CD4-positive, alpha-beta memory T cell (primary cell): ENCODE results near the gene TCAP. TPM values are rescaled to one million over a fixed set of nuclear protein-coding genes. Genes with fewer than 3 reads are reported as not detected.

Experiments used
- CTCF ChIA-PET: fragments of 350-600 bp; sonication (Branson Sonifier 250); formaldehyde crosslinking; loops from one replicate; lab custom pipeline; 2021; ENCODE audit warnings: inconsistent platforms; ENCODE audit not compliant: partially characterized antibody; lab: Charles Lee
- POLR2A ChIA-PET: fragments of 350-600 bp; sonication (Branson Sonifier 250); formaldehyde crosslinking; loops from one replicate; lab custom pipeline; 2021; ENCODE audit not compliant: partially characterized antibody; lab: Charles Lee
- DNase-seq, 5 donors: peaks; one replicate each; pipeline versions ENCODE4 v3.0.0 to v3.0.0-alpha.2; 2020 to 2022; ENCODE audit warnings: mixed read lengths in 1 of 5
- H3K27ac ChIP-seq: one replicate; pipeline ENCODE4 v1.7.0; 2013; ENCODE audit warnings: low read depth, low read length
- H3K27me3 ChIP-seq: 2 replicates; pipeline ENCODE4 v1.7.0; 2013; ENCODE audit warnings: mild to moderate bottlenecking, low read length, moderate library complexity; ENCODE audit not compliant: insufficient read depth
- H3K36me3 ChIP-seq: 2 replicates; pipeline ENCODE4 v1.7.0; 2013; ENCODE audit warnings: mild to moderate bottlenecking, low read length, moderate library complexity; ENCODE audit not compliant: insufficient read depth
- H3K4me1 ChIP-seq: 2 replicates; pipeline ENCODE4 v1.7.0; 2013; ENCODE audit warnings: mild to moderate bottlenecking, low read length, moderate library complexity; ENCODE audit not compliant: insufficient read depth
- H3K4me3 ChIP-seq, 2 donors: one replicate each; pipeline ENCODE4 v1.7.0; 2013; ENCODE audit warnings: low read length in 2 of 2, mild to moderate bottlenecking in 1 of 2
- H3K9me3 ChIP-seq, 2 donors: one replicate each; pipeline ENCODE4 v1.7.0; 2013; ENCODE audit warnings: low read length in 2 of 2, control low read depth in 1 of 2; ENCODE audit not compliant: control insufficient read depth in 1 of 2
- H3K27ac Mint-ChIP-seq, 7 donors: one replicate each; pipeline ENCODE4 v1.8.0; 2020 to 2021; ENCODE audit warnings: mixed read lengths in 7 of 7, mild to moderate bottlenecking in 6 of 7, inconsistent platforms in 3 of 7, moderate library complexity in 3 of 7
- H3K27me3 Mint-ChIP-seq, 2 donors: one replicate each; pipeline ENCODE4 v1.8.0; 2020 to 2021; ENCODE audit warnings: mixed read lengths in 2 of 2
- H3K36me3 Mint-ChIP-seq, 2 donors: one replicate each; pipeline ENCODE4 v1.8.0; 2020 to 2021; ENCODE audit warnings: mixed read lengths in 2 of 2, inconsistent platforms in 1 of 2, mild to moderate bottlenecking in 1 of 2
- H3K4me1 Mint-ChIP-seq, 4 donors: one replicate each; pipeline ENCODE4 v1.8.0; 2020 to 2021; ENCODE audit warnings: mixed read lengths in 4 of 4, mild to moderate bottlenecking in 1 of 4
- H3K4me3 Mint-ChIP-seq, 8 donors: one replicate each; pipeline ENCODE4 v1.8.0; 2020 to 2021; ENCODE audit warnings: mixed read lengths in 8 of 8, mild to moderate bottlenecking in 7 of 8, moderate library complexity in 6 of 8, inconsistent platforms in 3 of 8
- H3K9me3 Mint-ChIP-seq, 8 donors: one replicate each; pipeline ENCODE4 v1.8.0; 2020 to 2021; ENCODE audit warnings: mixed read lengths in 8 of 8, mild to moderate bottlenecking in 5 of 8, inconsistent platforms in 3 of 8, moderate library complexity in 1 of 8
- intact Hi-C: fragments of 100-400 bp; cut with micrococcal nuclease; formaldehyde crosslinking; loops from one replicate; pipeline ENCODE4 v1.15.1; 2023
- polyA plus RNA-seq, 2 donors: library from polyadenylated mRNA; unstranded; fragments of 300-500 nt; fragmentation: Illumina TruSeq; gene quantifications; one replicate each; pipeline ENCODE4 v1.2.3, GENCODE V29; 2021
- total RNA-seq, 2 experiments: library from RNA; stranded (reverse); gene quantifications; one replicate each; pipeline ENCODE4 v1.2.3, GENCODE V29; 2021

TCAP gene
- total and polyA plus RNA-seq, 4 experiments from 2014 or later = 0.14 to 6.3 (median 5.9) TPM; not detected in 1

DNA sequence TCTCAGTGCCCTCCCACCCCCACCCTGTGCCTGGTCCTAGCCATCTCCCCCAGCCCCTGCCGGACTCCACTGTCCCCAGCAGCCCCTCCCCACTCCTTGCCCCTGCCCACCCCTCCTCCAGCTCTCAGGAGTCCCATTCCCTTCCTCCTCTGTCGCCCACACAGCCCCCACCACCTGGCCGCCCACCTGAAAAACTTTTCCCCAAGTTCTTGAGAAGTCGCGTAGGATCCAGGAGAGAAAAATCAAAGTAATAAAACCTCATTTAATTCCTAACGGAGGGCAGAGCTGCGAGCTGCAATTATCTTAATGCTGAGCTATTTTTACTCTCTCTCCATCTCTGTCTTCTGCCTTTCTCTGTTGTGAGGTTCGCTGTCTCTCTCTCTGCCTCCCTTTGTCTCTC is 40.8 kb upstream of the TCAP start:
- DNase-seq = no peak
- POLR2A ChIA-PET = interaction anchor here (4.2 kb wide), 1 partner anchor 130 kb away, joined by 43 read pairs; no protein-coding TSS in a partner anchor

DNA sequence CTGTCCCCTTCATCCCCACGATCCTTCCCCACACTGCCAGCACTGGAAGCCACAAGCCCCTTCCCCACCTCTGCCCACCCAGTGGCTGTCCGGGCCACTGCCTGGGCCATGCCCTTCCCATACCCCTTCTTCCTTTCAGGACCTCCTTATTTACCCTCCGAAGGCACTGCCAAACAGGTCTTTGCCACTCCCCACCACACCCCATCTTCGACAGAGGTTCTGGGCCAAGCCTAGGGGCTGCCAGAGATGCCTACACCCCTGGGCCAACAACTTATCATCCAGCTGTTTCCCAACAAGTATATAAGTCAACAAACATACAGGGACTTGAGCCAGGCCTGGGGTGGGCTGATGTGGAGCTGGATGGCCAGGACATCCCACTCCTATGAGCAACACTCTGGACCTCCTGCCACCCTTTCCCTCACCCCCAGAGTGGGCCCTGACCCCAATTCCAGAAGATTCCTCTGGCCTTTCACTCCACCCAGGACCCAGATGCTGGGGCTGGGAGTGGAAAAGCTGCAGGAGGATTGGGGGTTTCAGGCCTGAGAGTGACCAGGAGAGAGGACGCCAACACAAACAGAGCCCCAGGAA is 39.9 kb upstream of the TCAP start:
- H3K4me3 Mint-ChIP-seq = peak overlapping the region in 1 of 8 donors; percentile 15
- ChIA-PET CTCF (interaction anchor here (0.5 to 9.5 kb wide), 10 partner anchors 7 to 251 kb away, joined by 3 to 114 read pairs (median 4); partner anchors contain the start of gene MIEN1), POLR2A (no interaction called here)
- H3K27me3 ChIP-seq = peaks cover 19% of the 10 kb centered on the region
- intact Hi-C loops = no loop called here
- peaks cover 0 to 1% of the 10 kb centered on the region in 2 donors for H3K36me3 Mint-ChIP-seq
- no peak overlapping the region for H3K27ac Mint-ChIP-seq
- no peaks in the 10 kb centered on the region for H3K9me3 Mint-ChIP-seq
- DNase-seq = no peak
- H3K9me3 ChIP-seq = no peaks in the 10 kb centered on the region
- H3K27ac ChIP-seq = no peak overlapping the region
- H3K4me3 ChIP-seq = no peak overlapping the region
- peaks cover 23 to 28% of the 10 kb centered on the region in 2 donors for H3K27me3 Mint-ChIP-seq
- peaks cover 25% of the 10 kb centered on the region for H3K4me1 ChIP-seq
- no peaks in the 10 kb centered on the region for H3K36me3 ChIP-seq
- peaks cover 14 to 31% (median 22%) of the 10 kb centered on the region in 4 donors for H3K4me1 Mint-ChIP-seq

More for the DNA sequence above, 40.8 kb upstream of the TCAP start:
- Histone ChIP-seq H3K4me1 (peaks cover 25% of the 10 kb centered on the region), H3K36me3 (no peaks in the 10 kb centered on the region), H3K4me3 (no peak overlapping the region), H3K27ac (no peak overlapping the region), H3K9me3 (no peaks in the 10 kb centered on the region), H3K27me3 (peaks cover 19% of the 10 kb centered on the region)
- Mint-ChIP-seq H3K4me1 (peaks cover 14 to 31% (median 22%) of the 10 kb centered on the region in 4 donors), H3K9me3 (no peaks in the 10 kb centered on the region), H3K36me3 (peaks cover 0 to 1% of the 10 kb centered on the region in 2 donors), H3K27me3 (peaks cover 23 to 28% of the 10 kb centered on the region in 2 donors), H3K4me3 (no peak overlapping the region), H3K27ac (peak overlapping the region in 1 of 7 donors; percentile 29)
- intact Hi-C loops = no loop called here
- CTCF ChIA-PET = interaction anchor here (1.1 to 9.5 kb wide), 10 partner anchors 8 to 354 kb away, joined by 3 to 114 read pairs (median 45); partner anchors contain the start of genes IKZF3, MIEN1 and PNMT

DNA sequence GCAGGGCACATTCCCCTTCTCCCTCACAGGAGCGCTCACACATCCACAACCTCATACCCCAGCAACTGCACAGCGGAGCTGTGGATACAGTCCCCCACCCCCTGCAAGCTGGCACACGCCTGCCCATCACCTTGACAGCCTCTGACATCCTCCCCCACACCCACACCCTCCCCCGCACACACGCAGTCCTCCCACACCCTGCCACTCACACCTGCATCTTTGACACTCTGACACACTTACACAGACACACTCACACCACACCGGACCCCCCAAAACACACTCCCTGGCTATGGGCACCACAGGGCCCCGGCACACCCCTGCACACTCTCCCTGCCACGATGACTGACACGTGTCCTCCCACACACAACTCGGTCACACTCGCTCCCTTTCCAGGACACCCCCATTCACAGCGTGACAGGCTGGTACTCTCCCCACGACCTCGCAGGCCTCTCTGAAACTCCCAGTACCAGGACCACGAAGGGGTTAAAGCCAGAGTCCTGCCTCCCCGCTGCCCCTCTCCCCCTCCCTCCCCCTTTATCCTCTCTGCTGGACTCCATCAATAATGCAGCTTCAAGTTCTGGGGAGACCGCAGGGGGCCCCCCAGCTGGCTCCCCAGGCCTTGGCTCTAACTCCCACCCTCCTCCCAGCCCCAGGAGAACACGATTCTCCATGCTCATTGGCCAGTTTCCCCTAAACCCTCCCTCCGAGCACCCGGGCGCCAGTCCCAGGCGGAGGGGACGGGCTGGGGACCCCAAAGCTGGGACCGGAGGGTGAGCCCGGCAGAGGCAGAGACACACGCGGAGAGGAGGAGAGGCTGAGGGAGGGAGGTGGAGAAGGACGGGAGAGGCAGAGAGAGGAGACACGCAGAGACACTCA is 38.7 kb upstream of the TCAP start, which contains the start of gene PPP1R1B:
Gene PPP1R1B (plus strand): TSS at position 782 of the 876 bp plus-strand sequence. CDS start 441 bp downstream, outside the sequence.
- Mint-ChIP-seq H3K9me3 (no peaks in the 10 kb centered on the region), H3K36me3 (peaks cover 0 to 1% of the 10 kb centered on the region in 2 donors), H3K4me1 (peaks cover 14 to 34% (median 23%) of the 10 kb centered on the region in 4 donors), H3K27ac (no peak within 1 kb of the TSS), H3K4me3 (peak within 1 kb of the TSS in 7 of 8 donors; percentile 30 to 67 (median 49)), H3K27me3 (peaks cover 23 to 32% of the 10 kb centered on the region in 2 donors)
- intact Hi-C loops = no loop called here
- Histone ChIP-seq H3K9me3 (no peaks in the 10 kb centered on the region), H3K4me1 (peaks cover 25% of the 10 kb centered on the region), H3K36me3 (no peaks in the 10 kb centered on the region), H3K27ac (no peak within 1 kb of the TSS), H3K27me3 (peaks cover 19% of the 10 kb centered on the region), H3K4me3 (no peak within 1 kb of the TSS)
- CTCF ChIA-PET = interaction anchor here (1.1 to 9.5 kb wide), 5 partner anchors 6 to 220 kb away, joined by 3 to 114 read pairs (median 87); no protein-coding TSS in a partner anchor
- POLR2A ChIA-PET = no interaction called here
- no peak for DNase-seq

DNA sequence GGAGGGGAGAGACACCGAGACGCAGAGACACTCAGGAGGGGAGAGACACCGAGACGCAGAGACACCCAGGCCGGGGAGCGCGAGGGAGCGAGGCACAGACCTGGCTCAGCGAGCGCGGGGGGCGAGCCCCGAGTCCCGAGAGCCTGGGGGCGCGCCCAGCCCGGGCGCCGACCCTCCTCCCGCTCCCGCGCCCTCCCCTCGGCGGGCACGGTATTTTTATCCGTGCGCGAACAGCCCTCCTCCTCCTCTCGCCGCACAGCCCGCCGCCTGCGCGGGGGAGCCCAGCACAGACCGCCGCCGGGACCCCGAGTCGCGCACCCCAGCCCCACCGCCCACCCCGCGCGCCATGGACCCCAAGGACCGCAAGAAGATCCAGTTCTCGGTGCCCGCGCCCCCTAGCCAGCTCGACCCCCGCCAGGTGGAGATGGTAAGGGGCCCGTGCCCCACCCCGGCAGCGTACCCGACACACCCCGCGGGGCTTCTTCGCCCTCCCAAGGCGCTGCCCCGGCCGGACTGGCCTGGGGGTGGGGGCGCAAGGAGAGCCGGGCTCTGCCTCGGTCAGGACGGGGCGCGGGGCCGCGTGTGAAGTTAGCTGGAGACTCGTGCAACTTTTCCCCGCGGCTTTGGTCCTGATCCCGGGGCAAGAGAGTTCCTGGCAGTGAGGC is 38.0 kb upstream of the TCAP start:
- Mint-ChIP-seq H3K36me3 (peaks cover 0 to 1% of the 10 kb centered on the region in 2 donors), H3K9me3 (no peaks in the 10 kb centered on the region), H3K27me3 (peaks cover 26 to 32% of the 10 kb centered on the region in 2 donors), H3K4me3 (peak overlapping the region in 6 of 8 donors; percentile 30 to 67 (median 41)), H3K4me1 (peaks cover 9 to 29% (median 18%) of the 10 kb centered on the region in 4 donors), H3K27ac (no peak overlapping the region)
- intact Hi-C loops = no loop called here
- ChIA-PET POLR2A (interaction anchor here (1.3 to 1.5 kb wide), 2 partner anchors 10 to 103 kb away, joined by 3 to 5 read pairs; partner anchors contain the start of genes MIEN1 and STARD3), CTCF (interaction anchor here (1.6 to 9.1 kb wide), 3 partner anchors 6 to 80 kb away, joined by 3 to 114 read pairs (median 87); no protein-coding TSS in a partner anchor)
- peaks cover 19% of the 10 kb centered on the region for H3K27me3 ChIP-seq
- no peak overlapping the region for H3K4me3 ChIP-seq
- no peaks in the 10 kb centered on the region for H3K36me3 ChIP-seq
- no peak for DNase-seq
- no peak overlapping the region for H3K27ac ChIP-seq
- peaks cover 21% of the 10 kb centered on the region for H3K4me1 ChIP-seq
- no peaks in the 10 kb centered on the region for H3K9me3 ChIP-seq

DNA sequence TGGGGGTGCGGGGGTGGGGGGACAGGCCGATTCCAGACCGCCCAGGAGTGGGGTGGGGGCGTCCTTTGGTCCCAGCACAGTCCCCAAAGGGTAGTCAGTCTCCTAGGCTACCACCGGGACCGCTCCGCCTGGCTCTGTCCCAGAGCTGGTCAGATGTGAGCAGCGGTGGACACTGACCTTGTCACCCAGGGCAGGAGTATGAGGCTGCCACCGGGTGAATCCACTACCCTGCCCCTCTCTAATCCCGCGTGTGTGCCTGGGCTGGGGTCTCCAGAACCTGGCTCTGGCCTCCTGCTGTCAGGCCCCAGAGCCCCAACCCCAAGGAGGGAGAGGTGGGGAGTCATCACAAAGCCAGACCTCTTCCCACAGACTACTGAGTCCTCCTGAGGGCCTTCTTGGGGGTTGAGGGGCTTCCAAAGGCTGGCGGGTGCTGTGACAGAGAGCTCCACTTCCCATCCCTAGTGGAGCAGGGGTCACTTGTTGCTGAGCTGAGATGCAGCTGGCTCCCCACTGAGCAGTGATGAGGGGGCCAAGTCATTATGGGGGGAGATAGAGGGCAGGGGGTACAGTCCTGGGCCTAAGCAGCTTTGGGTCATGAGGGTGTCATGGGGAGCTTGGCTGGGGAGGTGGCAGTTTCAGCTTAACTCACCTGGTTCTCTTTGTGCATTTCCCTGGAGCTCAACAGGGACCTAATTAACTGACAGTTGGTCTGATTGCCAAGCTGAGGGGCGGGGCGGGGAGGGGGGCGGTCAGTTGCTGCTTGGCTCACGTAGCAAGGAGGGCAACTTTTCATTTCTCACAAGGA is 37.2 kb upstream of the TCAP start:
- Histone ChIP-seq H3K27me3 (peaks cover 19% of the 10 kb centered on the region), H3K4me3 (no peak overlapping the region), H3K4me1 (peaks cover 15% of the 10 kb centered on the region), H3K36me3 (no peaks in the 10 kb centered on the region), H3K9me3 (no peaks in the 10 kb centered on the region), H3K27ac (no peak overlapping the region)
- peak overlapping the region in 2 of 8 donors; percentile 17 to 25 for H3K4me3 Mint-ChIP-seq
- ChIA-PET CTCF (interaction anchor here (0.6 to 1.6 kb wide), 5 partner anchors 11 to 349 kb away, joined by 3 to 4 read pairs (median 3); partner anchors contain the start of gene MIEN1), POLR2A (interaction anchor here (1.3 to 1.5 kb wide), 2 partner anchors 9 to 102 kb away, joined by 3 to 5 read pairs; partner anchors contain the start of genes MIEN1 and STARD3)
- H3K4me1 Mint-ChIP-seq = peaks cover 7 to 23% (median 13%) of the 10 kb centered on the region in 4 donors
- H3K27ac Mint-ChIP-seq = no peak overlapping the region
- H3K27me3 Mint-ChIP-seq = peaks cover 26 to 31% of the 10 kb centered on the region in 2 donors
- DNase-seq = no peak
- peaks cover 0 to 1% of the 10 kb centered on the region in 2 donors for H3K36me3 Mint-ChIP-seq
- intact Hi-C loops = no loop called here
- no peaks in the 10 kb centered on the region for H3K9me3 Mint-ChIP-seq
